ENCODE results near the gene POLR2M.

Gene POLR2M

DNA sequence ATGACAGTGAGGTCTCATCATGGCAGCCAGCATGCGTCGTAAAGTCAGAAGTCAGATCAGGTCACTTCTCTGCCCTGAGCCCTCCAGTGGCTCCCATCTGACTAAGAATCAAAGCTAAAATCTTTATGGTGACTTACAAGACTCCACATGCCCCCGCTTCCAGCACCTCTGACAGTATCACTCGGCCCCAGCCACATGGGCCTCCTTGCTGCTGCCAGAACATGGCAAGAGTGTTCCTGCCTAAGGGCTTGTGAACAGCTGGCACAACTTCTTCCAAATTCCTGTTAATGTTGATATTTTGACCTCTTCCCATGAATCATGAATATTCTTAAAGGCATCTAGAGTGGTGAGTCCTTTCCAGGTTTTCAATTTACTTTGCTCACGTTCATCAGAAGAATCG is 20.5 kb downstream of the POLR2M start:
- no peaks in the 10 kb centered on the region for H3K4me1 ChIP-seq (ENCODE audit: control insufficient read depth in 1 of 2, insufficient read depth in 2 of 2, low read length in 2 of 2)
- no peak overlapping the region for H3K4me3 ChIP-seq (ENCODE audit: low read depth in 1 of 2, low read length in 2 of 2)
- H3K9me3 ChIP-seq (ENCODE audit: control insufficient read depth in 1 of 2, low read length in 2 of 2) = no peaks in the 10 kb centered on the region
- no peaks in the 10 kb centered on the region for H3K27me3 ChIP-seq (ENCODE audit: low read depth, low read length)
- H3K36me3 ChIP-seq (ENCODE audit: control insufficient read depth in 1 of 2, insufficient read depth in 2 of 2, low read length in 2 of 2) = no peaks in the 10 kb centered on the region
- H3K27ac ChIP-seq (ENCODE audit: low read length) = no peak overlapping the region

DNA sequence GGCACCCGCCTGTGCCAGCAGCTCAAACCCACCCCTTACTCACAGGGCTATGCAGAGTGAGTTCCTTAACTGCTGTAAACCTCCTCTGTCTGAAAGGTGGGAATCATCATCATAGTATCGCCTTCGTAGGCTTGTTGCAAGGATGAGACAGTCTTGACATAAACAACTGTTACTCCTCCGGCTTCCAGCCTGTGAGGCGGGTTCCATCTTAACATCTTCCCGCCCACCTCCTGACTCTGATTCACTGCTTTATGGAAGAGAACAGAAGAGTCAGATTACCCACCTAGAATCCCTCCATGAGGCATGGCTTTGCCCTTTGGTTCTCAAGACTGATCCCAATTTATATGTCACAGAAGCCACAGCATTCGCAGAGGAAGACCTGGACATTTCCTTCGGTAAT is 21.9 kb downstream of the POLR2M start:
- Histone ChIP-seq H3K4me1 (ENCODE audit: control insufficient read depth in 1 of 2, insufficient read depth in 2 of 2, low read length in 2 of 2) (no peaks in the 10 kb centered on the region), H3K9me3 (ENCODE audit: control insufficient read depth in 1 of 2, low read length in 2 of 2) (no peaks in the 10 kb centered on the region), H3K27me3 (ENCODE audit: low read depth, low read length) (no peaks in the 10 kb centered on the region), H3K36me3 (ENCODE audit: control insufficient read depth in 1 of 2, insufficient read depth in 2 of 2, low read length in 2 of 2) (no peaks in the 10 kb centered on the region), H3K4me3 (ENCODE audit: low read depth in 1 of 2, low read length in 2 of 2) (no peak overlapping the region), H3K27ac (ENCODE audit: low read length) (no peak overlapping the region)

DNA sequence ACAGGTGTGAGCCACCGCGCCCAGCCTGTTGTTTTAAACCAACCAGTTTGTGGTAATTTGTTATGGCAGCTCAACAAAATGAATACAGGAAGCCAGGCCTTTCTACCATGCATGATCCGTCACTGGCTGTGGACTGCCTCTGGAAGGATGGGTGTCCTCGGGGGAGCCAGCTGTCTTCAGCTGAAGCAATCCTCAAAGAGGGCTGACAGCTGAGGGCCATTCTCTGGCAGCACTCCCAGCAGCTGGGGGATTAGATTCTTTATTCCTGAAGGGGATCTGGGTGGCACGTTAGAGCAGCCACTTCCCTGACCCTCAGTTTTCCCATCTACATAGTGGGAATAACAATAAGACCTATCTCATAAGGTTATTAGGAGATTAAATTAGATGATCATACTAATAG is 24.4 kb downstream of the POLR2M start:
- no peaks in the 10 kb centered on the region for H3K27me3 ChIP-seq (ENCODE audit: low read depth, low read length)
- H3K9me3 ChIP-seq (ENCODE audit: control insufficient read depth in 1 of 2, low read length in 2 of 2) = no peaks in the 10 kb centered on the region
- no peaks in the 10 kb centered on the region for H3K4me1 ChIP-seq (ENCODE audit: control insufficient read depth in 1 of 2, insufficient read depth in 2 of 2, low read length in 2 of 2)
- H3K36me3 ChIP-seq (ENCODE audit: control insufficient read depth in 1 of 2, insufficient read depth in 2 of 2, low read length in 2 of 2) = no peaks in the 10 kb centered on the region
- H3K4me3 ChIP-seq (ENCODE audit: low read depth in 1 of 2, low read length in 2 of 2) = no peak overlapping the region
- H3K27ac ChIP-seq (ENCODE audit: low read length) = no peak overlapping the region

DNA sequence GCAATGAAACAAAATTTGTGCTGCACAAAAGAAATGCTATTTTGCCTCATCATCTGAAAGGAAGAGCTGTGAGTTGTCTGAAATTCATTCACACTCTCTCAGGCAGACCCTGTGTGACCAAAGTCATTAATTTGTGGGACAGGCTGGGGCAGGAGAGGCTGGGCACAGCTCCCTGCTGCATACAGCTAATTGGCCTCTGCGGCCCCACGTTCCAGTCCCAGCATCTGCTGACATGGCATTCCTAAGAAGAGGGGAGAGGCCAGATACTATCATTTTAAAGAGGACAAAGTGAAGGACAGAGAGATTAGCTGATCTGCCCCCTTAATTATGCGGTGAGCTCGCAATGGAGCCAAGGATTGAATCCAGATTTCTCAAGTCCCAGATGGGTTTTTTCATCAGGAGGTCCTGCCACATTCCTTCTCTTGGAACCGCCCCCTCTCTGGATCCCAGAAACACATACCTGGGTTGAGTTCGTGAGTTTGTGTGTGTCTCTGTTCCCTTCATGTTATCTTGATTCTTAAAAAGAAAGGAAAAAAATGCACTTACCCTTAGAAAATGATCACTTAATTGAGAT is 25.1 kb downstream of the POLR2M start:
- no peaks in the 10 kb centered on the region for H3K36me3 ChIP-seq (ENCODE audit: control insufficient read depth in 1 of 2, insufficient read depth in 2 of 2, low read length in 2 of 2)
- H3K4me1 ChIP-seq (ENCODE audit: control insufficient read depth in 1 of 2, insufficient read depth in 2 of 2, low read length in 2 of 2) = no peaks in the 10 kb centered on the region
- no peak overlapping the region for H3K4me3 ChIP-seq (ENCODE audit: low read depth in 1 of 2, low read length in 2 of 2)
- H3K9me3 ChIP-seq (ENCODE audit: control insufficient read depth in 1 of 2, low read length in 2 of 2) = no peaks in the 10 kb centered on the region
- H3K27me3 ChIP-seq (ENCODE audit: low read depth, low read length) = no peaks in the 10 kb centered on the region
- no peak overlapping the region for H3K27ac ChIP-seq (ENCODE audit: low read length)

DNA sequence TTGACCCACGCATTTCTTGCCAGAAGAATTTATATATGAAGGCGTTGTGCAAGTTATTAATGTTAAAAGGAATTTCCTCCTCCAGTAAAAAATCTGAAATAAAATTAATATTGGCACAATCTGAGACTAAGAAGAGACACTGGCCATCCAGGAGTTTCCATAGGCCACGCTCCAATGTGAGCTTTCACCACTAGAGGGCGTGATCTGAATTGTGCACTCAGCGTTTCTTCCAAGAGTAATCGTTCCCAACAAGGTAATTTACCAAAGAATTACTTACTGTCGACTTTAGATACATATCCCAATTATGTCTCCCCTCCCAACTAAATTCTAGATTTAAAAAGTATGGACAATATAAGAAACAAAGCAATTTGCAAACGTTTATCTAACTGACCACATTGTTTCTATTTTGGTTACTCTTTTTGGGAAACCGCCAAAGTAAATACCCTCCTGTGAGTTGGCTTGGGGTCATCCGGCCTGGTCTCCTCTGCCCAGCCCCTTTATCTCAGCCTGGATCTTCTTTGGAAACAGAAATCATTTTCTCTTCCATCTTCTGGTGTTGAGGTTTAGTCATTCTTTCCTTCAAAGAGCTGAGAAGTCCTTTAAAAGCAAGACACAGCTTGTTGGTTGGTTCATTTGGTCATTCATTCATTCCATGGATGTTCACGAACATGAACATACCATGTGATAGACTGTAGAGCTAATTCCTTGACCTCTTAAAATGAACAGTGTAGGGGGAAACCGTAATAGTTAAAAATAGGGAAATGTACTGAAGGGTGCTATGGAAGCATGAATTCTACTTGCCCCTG is 26.2 kb downstream of the POLR2M start:
- H3K4me1 ChIP-seq (ENCODE audit: control insufficient read depth in 1 of 2, insufficient read depth in 2 of 2, low read length in 2 of 2) = no peaks in the 10 kb centered on the region
- no peaks in the 10 kb centered on the region for H3K36me3 ChIP-seq (ENCODE audit: control insufficient read depth in 1 of 2, insufficient read depth in 2 of 2, low read length in 2 of 2)
- no peak overlapping the region for H3K27ac ChIP-seq (ENCODE audit: low read length)
- no peaks in the 10 kb centered on the region for H3K9me3 ChIP-seq (ENCODE audit: control insufficient read depth in 1 of 2, low read length in 2 of 2)
- peak overlapping the region in 1 of 2 donors; percentile 28 for H3K4me3 ChIP-seq (ENCODE audit: low read depth in 1 of 2, low read length in 2 of 2)
- no peaks in the 10 kb centered on the region for H3K27me3 ChIP-seq (ENCODE audit: low read depth, low read length)

DNA sequence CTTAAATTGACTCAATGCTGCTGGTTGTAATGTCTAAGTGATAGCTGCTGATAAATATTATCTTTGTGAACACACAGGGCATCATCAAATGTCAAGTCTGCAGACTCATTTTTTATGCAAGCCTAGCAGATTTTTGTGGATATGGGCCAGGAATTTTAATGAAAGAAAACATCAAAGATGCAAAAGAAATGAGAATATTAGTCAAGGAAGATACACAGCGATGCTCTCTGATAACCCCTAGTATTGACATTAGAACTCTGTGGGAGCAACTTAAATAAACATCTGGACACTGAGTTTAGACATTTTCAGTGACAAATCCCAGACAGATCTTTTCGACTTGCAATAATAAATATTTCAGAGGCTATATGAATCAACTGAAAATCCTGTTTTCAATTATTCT is 28.3 kb downstream of the POLR2M start:
- Histone ChIP-seq H3K27ac (ENCODE audit: low read length) (no peak overlapping the region), H3K4me1 (ENCODE audit: control insufficient read depth in 1 of 2, insufficient read depth in 2 of 2, low read length in 2 of 2) (no peaks in the 10 kb centered on the region)

DNA sequence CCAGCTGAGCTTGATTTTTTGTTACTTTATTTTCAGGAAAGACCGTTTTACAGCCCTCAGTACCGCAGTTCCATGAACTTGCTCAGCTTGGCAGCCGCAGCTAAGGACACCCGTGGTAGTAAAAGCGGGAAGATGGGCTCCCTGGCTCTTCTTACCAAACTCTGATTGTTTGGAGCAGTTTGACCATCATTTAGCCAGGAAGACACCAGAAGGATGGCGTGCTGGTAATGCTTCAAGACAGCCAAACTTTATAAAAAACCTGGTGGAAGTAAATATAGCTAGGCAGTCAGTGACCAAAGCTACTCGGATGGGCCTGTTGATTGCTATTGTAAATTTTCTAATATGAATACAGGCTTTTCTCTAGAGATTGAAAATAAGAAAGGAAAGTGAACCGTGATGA is 28.9 kb downstream of the POLR2M start:
- Histone ChIP-seq H3K4me1 (ENCODE audit: control insufficient read depth in 1 of 2, insufficient read depth in 2 of 2, low read length in 2 of 2) (no peaks in the 10 kb centered on the region), H3K4me3 (ENCODE audit: low read depth in 1 of 2, low read length in 2 of 2) (no peak overlapping the region), H3K27me3 (ENCODE audit: low read depth, low read length) (no peaks in the 10 kb centered on the region), H3K9me3 (ENCODE audit: control insufficient read depth in 1 of 2, low read length in 2 of 2) (no peaks in the 10 kb centered on the region), H3K36me3 (ENCODE audit: control insufficient read depth in 1 of 2, insufficient read depth in 2 of 2, low read length in 2 of 2) (no peaks in the 10 kb centered on the region), H3K27ac (ENCODE audit: low read length) (no peak overlapping the region)

More for the DNA sequence above, 28.3 kb downstream of the POLR2M start:
- no peaks in the 10 kb centered on the region for H3K9me3 ChIP-seq (ENCODE audit: control insufficient read depth in 1 of 2, low read length in 2 of 2)
- H3K36me3 ChIP-seq (ENCODE audit: control insufficient read depth in 1 of 2, insufficient read depth in 2 of 2, low read length in 2 of 2) = no peaks in the 10 kb centered on the region
- no peaks in the 10 kb centered on the region for H3K27me3 ChIP-seq (ENCODE audit: low read depth, low read length)
- no peak overlapping the region for H3K4me3 ChIP-seq (ENCODE audit: low read depth in 1 of 2, low read length in 2 of 2)

DNA sequence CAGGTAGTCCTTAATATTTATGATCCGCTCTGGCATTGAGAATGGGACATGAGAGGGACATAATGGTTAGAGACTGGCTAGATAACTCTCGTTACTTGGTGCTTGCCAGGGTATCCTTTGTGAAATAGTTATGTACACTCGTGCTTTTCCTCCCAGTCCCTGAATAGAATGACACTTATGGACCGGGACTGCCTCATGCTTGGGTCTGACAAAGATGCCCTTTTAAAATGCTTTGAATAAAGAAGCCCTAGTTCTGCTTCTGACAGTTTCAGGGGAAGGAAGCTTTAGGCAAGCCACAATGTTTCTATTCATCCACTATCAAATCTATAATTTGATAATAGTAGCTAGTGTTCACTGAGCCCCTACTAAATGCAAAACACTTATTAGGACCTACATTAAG is 29.4 kb downstream of the POLR2M start:
- H3K36me3 ChIP-seq (ENCODE audit: control insufficient read depth in 1 of 2, insufficient read depth in 2 of 2, low read length in 2 of 2) = no peaks in the 10 kb centered on the region
- no peak overlapping the region for H3K27ac ChIP-seq (ENCODE audit: low read length)
- no peak overlapping the region for H3K4me3 ChIP-seq (ENCODE audit: low read depth in 1 of 2, low read length in 2 of 2)
- H3K9me3 ChIP-seq (ENCODE audit: control insufficient read depth in 1 of 2, low read length in 2 of 2) = no peaks in the 10 kb centered on the region
- no peaks in the 10 kb centered on the region for H3K27me3 ChIP-seq (ENCODE audit: low read depth, low read length)
- H3K4me1 ChIP-seq (ENCODE audit: control insufficient read depth in 1 of 2, insufficient read depth in 2 of 2, low read length in 2 of 2) = no peaks in the 10 kb centered on the region

DNA sequence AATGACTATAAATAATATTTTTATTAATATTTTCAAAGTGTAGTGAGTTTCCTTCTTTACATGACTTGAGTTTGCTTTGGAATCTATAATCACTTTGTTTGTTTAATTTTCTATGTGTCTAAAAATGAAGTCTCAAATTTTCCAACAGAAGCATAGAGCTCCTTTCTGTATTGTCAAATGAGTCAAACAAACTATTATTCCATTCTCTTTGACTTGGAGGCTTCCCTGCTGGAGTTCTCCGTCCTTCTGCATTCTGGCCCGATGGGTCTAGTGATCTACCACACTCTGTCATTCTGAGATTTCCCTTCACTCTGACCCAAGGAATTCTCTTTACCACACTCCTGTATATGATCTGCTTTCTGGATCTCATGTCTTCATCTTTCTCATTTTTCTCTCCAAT is 30.1 kb downstream of the POLR2M start:
- H3K9me3 ChIP-seq (ENCODE audit: control insufficient read depth in 1 of 2, low read length in 2 of 2) = no peaks in the 10 kb centered on the region
- no peak overlapping the region for H3K4me3 ChIP-seq (ENCODE audit: low read depth in 1 of 2, low read length in 2 of 2)
- no peaks in the 10 kb centered on the region for H3K4me1 ChIP-seq (ENCODE audit: control insufficient read depth in 1 of 2, insufficient read depth in 2 of 2, low read length in 2 of 2)
- no peak overlapping the region for H3K27ac ChIP-seq (ENCODE audit: low read length)
- no peaks in the 10 kb centered on the region for H3K27me3 ChIP-seq (ENCODE audit: low read depth, low read length)
- no peaks in the 10 kb centered on the region for H3K36me3 ChIP-seq (ENCODE audit: control insufficient read depth in 1 of 2, insufficient read depth in 2 of 2, low read length in 2 of 2)

DNA sequence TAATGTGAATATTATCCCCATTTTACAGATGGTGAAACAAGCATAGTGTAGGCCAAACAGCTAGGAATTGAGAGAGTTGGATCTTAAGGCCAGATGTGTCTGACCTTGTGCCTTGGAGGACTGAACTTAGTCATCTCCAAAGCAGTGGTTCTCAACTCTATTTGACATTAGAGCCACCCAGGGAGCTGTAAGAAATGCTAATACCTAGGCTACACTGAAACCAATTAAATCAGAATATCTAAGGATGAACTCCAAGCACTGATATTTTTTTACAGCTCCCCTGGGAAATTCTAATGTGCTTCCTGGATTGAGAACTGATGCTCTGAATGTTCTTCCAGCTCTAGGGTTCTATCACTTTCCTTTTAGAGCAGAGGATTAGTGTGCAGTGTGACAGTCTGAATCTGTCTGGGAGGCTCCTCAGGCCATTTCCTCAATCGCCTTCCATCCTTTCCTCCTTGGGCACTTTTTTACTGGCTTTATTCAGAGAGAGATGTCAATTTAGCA is 32.3 kb downstream of the POLR2M start:
- no peaks in the 10 kb centered on the region for H3K4me1 ChIP-seq (ENCODE audit: control insufficient read depth in 1 of 2, insufficient read depth in 2 of 2, low read length in 2 of 2)
- H3K27me3 ChIP-seq (ENCODE audit: low read depth, low read length) = no peaks in the 10 kb centered on the region
- H3K4me3 ChIP-seq (ENCODE audit: low read depth in 1 of 2, low read length in 2 of 2) = no peak overlapping the region
- H3K36me3 ChIP-seq (ENCODE audit: control insufficient read depth in 1 of 2, insufficient read depth in 2 of 2, low read length in 2 of 2) = no peaks in the 10 kb centered on the region
- H3K27ac ChIP-seq (ENCODE audit: low read length) = no peak overlapping the region
- no peaks in the 10 kb centered on the region for H3K9me3 ChIP-seq (ENCODE audit: control insufficient read depth in 1 of 2, low read length in 2 of 2)

DNA sequence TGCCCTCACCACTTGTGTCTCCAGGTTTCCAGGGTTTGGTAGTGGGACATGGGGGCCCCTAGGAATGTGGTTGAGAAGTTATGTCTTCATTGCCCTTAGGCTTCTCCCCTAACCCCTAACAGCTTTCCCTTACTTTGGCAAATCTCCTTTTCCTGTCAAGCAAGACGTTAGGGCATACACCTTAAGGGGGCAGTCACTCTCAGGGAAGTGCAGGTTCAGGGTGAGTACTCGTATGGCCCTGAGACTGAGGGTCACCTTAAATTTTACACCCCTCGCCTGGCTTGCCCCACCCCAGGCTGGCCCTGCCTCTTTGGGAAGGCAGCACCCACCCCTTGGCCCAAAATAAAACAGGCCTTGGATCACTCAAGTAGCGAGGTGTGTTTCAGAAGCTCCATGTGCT is 33.5 kb downstream of the POLR2M start:
- Histone ChIP-seq H3K27me3 (ENCODE audit: low read depth, low read length) (no peaks in the 10 kb centered on the region), H3K9me3 (ENCODE audit: control insufficient read depth in 1 of 2, low read length in 2 of 2) (no peaks in the 10 kb centered on the region), H3K36me3 (ENCODE audit: control insufficient read depth in 1 of 2, insufficient read depth in 2 of 2, low read length in 2 of 2) (no peaks in the 10 kb centered on the region), H3K4me3 (ENCODE audit: low read depth in 1 of 2, low read length in 2 of 2) (no peak overlapping the region), H3K4me1 (ENCODE audit: control insufficient read depth in 1 of 2, insufficient read depth in 2 of 2, low read length in 2 of 2) (no peaks in the 10 kb centered on the region), H3K27ac (ENCODE audit: low read length) (no peak overlapping the region)

DNA sequence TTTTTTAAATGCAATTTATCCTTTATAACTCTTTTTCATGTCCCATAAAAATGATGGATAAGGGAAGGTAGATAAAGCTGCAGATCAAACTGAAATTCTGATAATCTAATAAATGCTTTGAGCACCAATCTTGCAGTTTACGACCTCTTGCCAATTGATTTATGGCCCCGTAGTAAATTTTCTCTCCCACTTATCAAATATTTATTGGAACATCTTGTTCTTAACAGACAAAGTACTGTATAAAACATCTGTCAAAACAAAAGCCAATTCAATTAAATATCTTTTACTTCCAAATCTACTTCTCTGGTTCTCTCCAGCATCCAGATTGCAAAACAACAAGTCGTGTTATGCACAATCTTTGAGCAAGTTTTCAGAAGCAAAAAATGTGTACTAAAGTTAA is 34.6 kb downstream of the POLR2M start:
- H3K27me3 ChIP-seq (ENCODE audit: low read depth, low read length) = no peaks in the 10 kb centered on the region
- no peak overlapping the region for H3K27ac ChIP-seq (ENCODE audit: low read length)
- no peaks in the 10 kb centered on the region for H3K9me3 ChIP-seq (ENCODE audit: control insufficient read depth in 1 of 2, low read length in 2 of 2)
- H3K4me1 ChIP-seq (ENCODE audit: control insufficient read depth in 1 of 2, insufficient read depth in 2 of 2, low read length in 2 of 2) = no peaks in the 10 kb centered on the region
- H3K4me3 ChIP-seq (ENCODE audit: low read depth in 1 of 2, low read length in 2 of 2) = no peak overlapping the region
- H3K36me3 ChIP-seq (ENCODE audit: control insufficient read depth in 1 of 2, insufficient read depth in 2 of 2, low read length in 2 of 2) = no peaks in the 10 kb centered on the region
